ENCODE results near the gene ZKSCAN4.

The ZKSCAN4 gene

DNA sequence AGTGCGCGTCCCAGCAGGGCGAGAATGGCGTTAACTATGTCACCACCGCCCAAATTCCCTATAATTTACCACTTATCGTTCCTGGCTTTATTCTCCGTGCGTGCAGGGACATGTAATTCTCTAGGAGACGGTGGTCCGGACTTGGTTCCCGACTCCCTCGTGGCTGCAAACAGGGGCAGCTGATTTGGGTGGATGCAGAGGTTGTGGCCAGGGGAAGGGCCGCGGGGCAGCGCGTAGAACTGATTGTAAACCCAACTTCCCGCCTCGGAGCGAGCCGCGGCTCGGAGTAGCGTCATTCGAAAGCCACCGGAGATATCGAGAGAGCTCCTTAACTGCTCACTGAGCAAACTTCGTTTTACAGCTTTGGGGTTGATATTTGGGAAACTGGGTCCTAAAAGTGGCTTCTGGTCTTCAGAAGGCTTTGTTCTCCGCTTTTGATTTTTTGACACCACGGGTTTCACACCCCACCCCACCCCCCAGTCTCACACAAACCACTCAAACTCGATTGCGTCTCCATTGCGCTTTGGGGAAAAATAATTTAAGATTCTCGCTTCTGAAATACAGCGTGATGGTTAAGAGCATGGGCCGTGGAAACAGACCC lies 44.5 kb downstream of the ZKSCAN4 start:
- no peak for DNase-seq

DNA sequence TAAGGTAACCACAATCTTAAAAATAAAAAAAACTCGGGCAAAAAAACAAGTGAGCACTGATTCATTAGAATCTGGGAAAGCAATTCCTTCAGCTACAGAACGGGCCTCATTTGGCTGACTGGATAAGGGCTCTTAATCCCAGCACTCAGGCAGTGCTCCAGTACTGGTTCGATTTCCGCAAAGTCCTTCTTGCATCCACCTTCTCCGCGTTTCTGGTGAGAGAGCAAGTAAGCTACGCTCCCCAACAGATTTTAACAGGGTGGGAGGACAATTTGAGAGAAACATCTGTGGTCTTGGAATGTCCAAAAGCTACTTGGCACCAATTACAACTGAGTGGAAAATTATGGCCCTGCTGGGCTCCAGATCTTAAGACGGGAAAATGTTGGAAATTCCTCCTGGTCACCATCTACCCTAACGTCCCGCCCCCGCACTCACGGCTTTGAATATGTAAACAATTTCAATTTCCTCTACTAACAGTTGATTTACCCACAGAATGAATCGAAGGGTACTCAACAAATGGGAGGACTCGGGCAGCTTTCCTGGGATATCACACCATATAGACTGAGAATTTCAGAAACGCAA lies 45.0 kb downstream of the ZKSCAN4 start:
- no peak for DNase-seq

DNA sequence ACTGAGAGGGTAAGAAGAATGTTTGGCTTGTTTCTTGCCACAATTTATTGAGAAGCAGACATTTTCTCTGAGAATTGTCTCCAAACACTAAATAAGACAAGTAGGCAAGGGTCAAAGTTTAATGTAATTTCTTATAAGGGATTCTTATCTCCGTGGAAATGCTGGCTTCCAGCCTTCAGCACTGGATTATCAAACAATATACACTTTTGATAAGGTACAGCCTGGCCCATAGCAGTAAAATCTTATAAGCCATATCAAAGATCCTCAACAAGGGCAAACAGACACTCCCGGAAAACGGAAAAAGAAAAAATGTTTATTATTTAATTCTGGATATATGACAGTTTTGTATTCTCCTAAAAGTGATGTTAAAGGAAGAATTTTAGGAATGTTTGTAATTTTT lies 45.5 kb downstream of the ZKSCAN4 start:
- no peak for DNase-seq

DNA sequence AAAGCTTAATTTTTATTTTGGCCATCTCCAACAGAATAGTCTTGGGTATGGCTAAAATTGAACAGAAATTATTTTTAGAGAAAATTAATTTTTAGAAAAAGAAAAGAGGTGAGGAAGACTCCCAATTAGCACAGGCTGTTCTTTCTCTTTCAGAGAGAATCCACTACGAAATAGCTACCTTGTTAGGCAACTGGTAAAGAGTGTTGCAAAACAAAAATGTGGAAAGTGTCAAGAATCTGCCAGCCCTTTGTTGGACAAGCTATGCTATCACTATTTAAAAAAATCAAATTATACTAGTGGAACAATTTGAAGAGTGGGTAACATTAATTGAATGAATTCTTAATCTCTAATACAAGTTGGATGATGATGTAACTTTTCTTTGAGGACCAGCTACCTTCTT lies 46.2 kb downstream of the ZKSCAN4 start:
- no peak for DNase-seq

DNA sequence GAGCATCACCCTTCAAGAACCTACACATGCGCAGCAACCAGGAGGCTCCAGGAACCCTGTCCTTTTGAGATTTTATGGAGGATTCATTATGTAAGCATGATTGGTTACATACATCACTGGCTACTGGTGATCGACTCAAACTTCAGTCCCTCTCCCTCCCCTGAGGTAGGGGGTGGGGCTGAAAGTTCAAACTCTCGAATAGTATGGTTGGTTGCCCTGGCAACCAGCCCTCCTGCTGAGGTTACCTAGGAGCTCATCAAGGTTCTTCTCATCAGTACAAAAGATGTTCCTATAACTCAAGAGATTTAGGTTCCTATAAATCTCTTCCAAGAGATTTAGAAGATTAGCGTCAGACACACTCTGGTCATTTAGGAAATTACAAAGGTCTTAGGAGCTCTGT lies 48.9 kb downstream of the ZKSCAN4 start:
- DNase-seq, result no peak

DNA sequence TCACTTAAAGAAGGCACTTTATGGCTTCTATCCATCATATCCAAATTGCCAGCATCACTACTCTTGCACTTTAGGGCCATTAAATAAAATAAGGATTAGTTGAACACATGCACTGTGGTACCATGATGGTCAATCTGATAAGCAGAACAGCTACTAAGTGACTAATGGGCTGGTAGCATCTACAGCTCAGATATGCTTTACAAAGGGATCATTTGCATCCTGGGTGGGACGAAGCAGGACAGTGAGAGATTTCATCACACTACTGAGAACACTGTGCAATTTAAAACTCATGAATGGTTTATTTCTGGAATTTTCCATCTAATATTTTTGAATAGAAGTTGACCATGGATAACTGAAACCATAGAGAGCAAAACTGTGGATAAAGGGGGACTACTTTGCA lies 52.0 kb downstream of the ZKSCAN4 start:
- no peak for DNase-seq
